RPMI7951 (cell line): ENCODE data around the gene ARL2BP. TPM values are rescaled to one million over a fixed set of nuclear protein-coding genes. Genes with fewer than 3 reads are reported as not detected.

ENCODE experiments used
- DNase-seq: peaks from one replicate; pipeline ENCODE4 v3.0.0-alpha.2; 2012; ENCODE audit warnings: low read depth
- total RNA-seq: library from RNA; depleted of rRNA; stranded (reverse); fragments of >200 nt; shearing (Covaris generic); gene quantifications from 2 replicates; pipeline ENCODE4 v1.2.3, GENCODE V29; 2014

ARL2BP gene
- total RNA-seq, 1 experiment from 2014 or later = 134 TPM

DNA sequence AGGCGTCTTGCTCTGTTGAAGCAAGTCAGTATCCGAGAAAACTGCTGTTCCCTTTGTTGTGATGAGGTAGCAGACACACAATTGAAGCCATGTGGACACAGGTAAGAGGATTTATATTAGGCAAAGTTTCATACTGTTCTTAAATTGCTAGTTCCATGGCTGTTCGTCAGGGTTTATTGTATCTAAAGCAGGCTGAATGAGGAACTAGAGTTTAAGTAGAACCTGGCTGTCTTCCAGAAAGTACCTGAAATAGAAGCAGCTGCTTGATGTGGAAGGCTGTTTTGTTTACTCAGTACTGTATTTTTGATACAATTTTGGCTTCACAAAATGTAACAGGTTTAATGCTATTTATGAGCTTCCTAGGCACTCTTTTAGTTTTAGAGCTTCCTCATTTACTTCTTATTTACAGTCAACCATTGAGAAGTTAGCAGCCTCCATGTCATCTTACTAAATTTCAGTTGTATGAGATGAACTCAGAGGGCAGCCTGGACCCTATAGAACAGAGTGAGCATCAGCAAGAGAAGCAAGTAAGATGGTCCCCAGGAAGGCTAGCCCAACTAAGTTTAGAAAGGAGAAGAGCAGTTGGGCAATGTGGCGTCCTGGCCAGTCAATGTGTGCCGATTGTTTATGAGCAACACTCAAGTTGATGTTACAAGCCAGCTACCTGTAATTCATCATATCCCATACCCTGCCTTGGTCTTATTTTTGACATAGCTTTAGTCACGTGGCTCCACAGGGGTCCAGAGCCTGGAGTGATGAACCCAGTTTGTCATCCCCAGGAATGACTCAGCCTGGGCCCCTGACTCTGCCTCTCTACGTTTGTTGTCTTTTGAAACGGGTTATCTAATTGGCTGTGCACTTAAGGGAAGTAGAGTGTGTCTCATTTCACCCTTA is 9.7 kb upstream of the ARL2BP start:
- peak; percentile 71 for DNase-seq

GRCh38 chr16:57236022-57236350 is 9.1 kb upstream of the ARL2BP start:
- no peak for DNase-seq

- no peak for DNase-seq
These were observed 6.4 kb upstream of the ARL2BP start for GRCh38 chr16:57238682-57239081.

DNA sequence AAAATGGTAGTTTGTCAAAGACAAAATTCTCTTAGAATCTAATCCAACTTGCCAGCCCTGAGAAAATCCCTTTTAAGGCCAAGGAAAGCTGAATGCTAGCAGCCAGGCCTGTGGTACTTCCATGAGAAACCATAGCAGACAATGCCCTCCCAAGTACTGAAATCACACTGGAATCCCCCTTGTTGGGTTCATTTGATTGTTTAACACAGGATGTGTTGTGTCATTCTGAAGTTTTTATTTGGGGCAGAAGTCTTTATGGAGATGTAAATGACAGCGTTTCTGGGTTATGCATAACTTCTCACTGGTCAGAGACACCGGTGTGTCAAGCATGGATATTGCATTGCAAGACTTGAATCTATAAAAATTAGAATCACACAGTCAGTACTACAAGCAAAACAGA is 6.0 kb upstream of the ARL2BP start:
- no peak for DNase-seq

DNA sequence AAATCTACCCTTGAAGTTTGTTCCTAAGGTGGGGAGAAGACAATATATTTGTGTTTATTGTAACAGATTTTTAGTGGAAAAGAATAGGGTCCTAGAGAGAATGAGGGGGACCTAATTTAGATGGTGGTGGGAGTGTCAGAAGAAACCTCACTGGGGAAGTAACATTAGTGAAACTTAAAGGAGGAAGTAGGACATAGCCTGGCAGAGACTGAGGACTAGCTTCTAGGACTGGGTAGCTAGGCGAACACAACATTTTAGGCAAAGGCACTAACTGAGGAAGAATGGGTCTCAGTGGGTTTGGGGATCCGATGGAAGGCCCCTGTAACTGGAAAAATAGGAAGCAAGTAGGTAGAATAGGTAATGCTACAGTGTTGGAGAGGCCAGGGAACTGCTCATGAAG is 4.2 kb upstream of the ARL2BP start:
- DNase-seq = no peak

DNA sequence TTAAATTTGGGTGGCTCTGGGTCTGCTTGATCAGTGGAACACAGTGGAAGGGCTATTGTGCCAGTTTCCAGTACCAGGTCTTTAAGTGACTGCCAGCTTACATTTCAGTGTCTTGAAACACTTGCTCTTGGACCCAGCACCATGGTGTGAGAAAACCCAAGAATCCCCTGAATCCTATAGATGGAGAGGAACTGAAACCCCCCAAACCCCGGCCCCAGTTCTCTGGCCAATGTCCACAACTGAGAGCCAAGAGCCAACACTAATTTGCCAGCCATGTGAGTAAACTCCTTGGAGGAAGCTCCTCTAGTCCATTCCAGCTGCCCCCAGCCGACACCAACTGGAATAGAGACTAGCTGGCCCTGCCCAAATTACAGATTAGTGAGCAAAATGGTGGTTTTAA is 2.4 kb upstream of the ARL2BP start:
- no peak for DNase-seq

DNA sequence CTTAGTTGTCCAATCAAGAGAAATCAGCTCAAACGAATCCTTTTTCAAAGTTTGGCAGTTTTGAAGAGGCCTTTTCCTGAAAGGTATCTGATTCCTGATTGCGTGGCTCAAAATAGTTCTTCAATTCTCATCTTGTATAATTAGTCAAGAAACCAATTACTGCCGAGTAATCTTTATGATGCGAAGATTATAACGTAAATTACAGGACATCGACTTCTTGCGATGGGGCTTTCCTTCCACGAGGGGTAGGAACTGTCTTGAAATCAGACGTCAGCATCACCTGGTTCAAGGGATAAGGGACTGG is 644 bp upstream of the ARL2BP start:
- no peak for DNase-seq

DNA sequence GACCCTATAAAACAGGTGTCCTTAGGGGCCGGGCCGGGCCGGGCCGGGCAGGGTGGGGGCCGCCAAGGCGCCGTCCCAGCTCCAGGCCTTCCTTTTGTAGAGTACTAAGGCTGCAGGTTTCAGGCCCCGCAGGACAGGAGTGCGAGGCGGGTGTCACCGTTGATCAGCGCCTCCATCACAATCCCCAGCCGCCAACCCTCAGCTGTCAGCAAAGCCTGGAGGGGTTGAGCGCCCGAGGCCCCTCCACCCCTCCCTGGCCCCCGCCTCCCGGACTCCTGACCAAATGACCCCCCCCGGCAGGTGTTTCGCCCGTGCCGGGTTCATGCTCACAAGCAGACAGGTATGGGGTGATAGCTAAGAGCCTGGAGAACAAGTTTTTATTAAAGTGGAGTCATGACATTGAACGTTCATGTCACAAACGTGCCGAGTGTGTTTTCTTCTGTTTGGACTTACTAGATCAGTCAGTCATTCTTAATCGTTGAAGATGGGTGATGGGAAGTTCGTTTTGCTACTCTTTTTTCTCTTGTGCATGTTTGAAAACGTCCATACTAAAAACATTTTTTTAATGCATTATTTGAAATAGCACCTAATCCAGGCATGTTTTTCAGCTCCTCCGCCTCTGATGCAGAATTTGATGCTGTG is 534 bp downstream of the ARL2BP start:
- DNase-seq = peak; percentile 6

- no peak for DNase-seq
These were observed 6.3 kb downstream of the ARL2BP start for GRCh38 chr16:57251352-57251751.

GRCh38 chr16:57252148-57252721 is 7.2 kb downstream of the ARL2BP start:
- DNase-seq = no peak

- DNase-seq = no peak
These were observed 8.4 kb downstream of the ARL2BP start for GRCh38 chr16:57253466-57253865.

DNA sequence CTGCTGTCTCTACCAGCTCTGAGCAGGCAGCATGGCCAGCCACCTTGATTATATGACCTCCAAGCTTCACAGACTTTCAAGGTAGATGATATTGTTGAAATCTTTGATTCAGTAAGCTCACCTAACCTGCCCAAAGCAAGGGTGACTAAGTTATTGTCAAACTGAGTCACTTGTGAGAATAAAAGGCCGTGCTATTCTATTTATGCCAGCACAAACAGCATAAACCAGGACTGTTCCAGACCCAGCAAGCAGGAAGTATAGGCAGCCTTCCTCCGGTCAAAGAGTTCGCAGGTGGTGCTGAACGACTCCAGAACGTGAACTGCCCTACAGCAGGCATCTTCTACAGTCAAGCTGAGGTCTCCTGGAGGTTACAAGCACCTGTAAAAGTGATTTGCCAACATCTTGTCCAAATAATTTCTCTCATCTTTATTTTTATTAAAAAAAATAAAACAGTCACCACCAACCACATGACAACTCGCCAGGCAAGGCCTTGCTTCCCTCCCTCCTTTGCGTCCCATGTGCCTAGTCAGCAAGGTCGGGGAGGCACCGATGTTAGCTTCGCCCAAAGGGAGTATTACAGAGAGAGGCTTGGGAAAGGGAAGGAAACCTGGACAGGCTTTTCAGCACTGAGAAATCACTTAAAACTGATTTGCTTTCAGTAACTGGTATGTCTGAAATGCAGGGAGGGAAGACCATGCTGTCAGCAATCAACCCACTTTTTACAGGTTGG is 10.8 kb downstream of the ARL2BP start:
- no peak for DNase-seq

GRCh38 chr16:57256601-57257395 is 11.7 kb downstream of the ARL2BP start:
- DNase-seq = no peak

DNA sequence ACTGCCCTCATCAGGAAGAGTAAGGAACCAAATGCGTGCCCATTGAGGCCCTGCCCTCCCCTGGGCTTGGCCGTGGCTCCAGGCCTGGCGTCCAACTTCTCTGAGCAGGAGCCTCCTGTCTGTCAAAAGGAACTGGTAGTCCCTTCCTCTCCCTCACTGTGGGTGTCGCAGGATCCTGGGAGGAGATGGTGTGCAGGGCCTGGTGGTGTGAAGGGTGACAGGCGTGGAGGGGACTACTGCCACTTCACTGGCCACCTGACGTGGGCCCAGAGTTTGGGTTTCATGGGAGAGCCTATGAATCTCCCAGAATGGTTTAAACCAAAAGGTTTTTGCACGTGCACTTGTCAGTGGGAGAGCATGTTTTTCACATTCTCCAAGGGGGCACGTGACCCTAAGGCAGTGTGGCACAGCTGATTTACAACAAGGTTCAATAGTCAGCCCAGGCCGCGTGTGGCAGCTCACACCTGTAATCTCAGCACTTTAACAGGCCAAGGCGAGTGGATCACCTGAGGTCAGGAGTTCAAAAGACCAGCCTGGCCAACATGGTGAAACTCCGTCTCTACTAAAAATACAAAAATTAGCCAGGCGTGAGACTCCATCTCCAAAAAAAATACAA is 12.5 kb downstream of the ARL2BP start:
- no peak for DNase-seq

- no peak for DNase-seq
These were observed 13.3 kb downstream of the ARL2BP start for GRCh38 chr16:57258226-57258909.

GRCh38 chr16:57258910-57259475 is 13.9 kb downstream of the ARL2BP start:
- DNase-seq = no peak

DNA sequence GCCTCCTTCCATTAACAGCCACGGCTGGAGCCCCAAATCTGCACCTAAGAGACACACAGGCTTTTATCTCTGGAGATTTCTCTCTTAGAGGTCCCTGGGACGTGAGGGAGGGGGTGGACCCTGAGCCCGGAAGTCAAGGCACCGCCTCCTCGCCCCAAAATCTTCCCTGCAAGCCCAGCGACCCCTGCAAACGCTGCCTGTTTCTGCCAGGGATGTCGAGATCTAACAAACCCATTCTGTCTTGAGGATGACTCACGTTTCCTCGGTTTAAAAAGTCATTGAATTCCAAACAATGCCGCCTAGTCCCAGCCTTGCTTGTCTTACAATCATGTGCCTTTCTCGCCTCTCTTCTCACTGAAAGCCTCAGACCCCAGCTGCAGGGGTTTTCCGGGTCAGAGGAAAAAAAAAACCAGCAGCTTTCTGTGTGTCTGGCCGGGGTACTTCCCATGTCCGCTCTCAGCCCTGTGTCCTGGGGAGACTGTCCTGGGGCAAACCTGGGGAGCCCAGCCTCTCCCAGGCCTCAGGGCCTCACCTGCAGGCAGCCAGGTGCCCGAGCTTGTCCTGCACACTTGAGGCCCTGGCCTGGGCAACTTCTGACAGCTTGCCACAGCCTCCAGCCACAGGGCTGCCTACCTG is 15.4 kb downstream of the ARL2BP start:
- DNase-seq = peak; percentile 72

GRCh38 chr16:57261806-57262205 is 16.7 kb downstream of the ARL2BP start:
- DNase-seq = no peak

- no peak for DNase-seq
These were observed 17.9 kb downstream of the ARL2BP start for GRCh38 chr16:57262841-57263540.
